ENCODE results near the gene NOPCHAP1.
A peak's percentile ranks its signal among the peaks of the same experiment; 100 is the strongest.

Gene NOPCHAP1

DNA sequence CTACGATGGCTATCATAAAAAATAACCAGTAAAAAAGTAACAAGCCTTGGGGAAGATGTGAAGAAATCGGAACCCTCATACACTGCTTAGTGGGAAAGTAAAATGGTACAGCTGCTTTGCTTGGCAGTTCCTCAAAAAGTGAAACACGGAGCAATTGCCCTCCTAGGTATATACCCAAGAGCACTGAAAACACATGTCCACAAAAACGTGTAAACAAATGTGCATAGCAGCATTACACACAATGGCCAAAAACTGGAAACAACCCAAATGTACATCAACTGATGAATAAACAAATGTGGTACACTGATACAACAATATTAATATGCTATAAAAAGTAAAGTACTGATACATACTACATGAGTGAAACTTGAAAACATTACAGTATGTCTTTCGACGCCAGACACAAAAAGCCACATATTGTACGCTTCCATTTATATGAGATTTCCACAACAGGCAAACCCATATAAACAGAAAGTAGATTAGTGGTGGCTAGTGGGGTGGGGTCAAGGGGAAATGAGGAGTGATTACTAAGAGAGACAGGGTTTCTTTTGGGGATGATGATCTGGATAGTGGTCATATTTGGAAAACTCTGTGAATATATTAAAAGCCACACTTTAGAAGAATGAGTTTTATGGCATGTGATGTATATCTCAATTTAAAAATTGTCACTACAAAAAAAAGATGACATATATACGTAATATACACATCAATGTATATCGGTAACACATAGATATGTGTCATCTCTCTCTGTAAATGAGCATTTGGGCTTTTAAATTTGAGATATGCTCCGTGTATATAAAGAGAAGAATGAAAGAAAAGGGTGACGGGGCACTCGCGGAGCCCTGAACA, 29.0 kb upstream of the NOPCHAP1 start:
- Histone ChIP-seq H3K4me1 (peaks cover 3% of the 10 kb centered on the region; the same call in 1 of the 2 replicates), H3K27me3 (peaks cover 29% of the 10 kb centered on the region), H3K36me3 (no peaks in the 10 kb centered on the region), H3K4me3 (ENCODE audit: low read depth, low read length) (peak overlapping the region; percentile 74), H3K9me3 (no peaks in the 10 kb centered on the region)
- DNase-seq: no peak
- TF ChIP-seq CTCF (IDR thresholded peaks at IDR 0.05; ENCODE audit: low read depth, low read length): no peak

- no peak for DNase-seq
- Histone ChIP-seq H3K27me3 (peaks cover 29% of the 10 kb centered on the region), H3K36me3 (no peaks in the 10 kb centered on the region), H3K4me3 (ENCODE audit: low read depth, low read length) (peak overlapping the region; percentile 74), H3K9me3 (no peaks in the 10 kb centered on the region), H3K4me1 (peaks cover 3% of the 10 kb centered on the region; the same call in 1 of the 2 replicates)
- TF ChIP-seq CTCF (IDR thresholded peaks at IDR 0.05; ENCODE audit: low read depth, low read length): no peak
These were observed 28.5 kb upstream of the NOPCHAP1 start for GRCh38 chr12:104957719-104958000.

GRCh38 chr12:104958001-104958804, 27.9 kb upstream of the NOPCHAP1 start, which contains the start of gene SLC41A2:
Gene SLC41A2, minus strand, starts transcription at chr12:104958290. Its CDS starts 29,763 bp downstream, at chr12:104928527.
- Histone ChIP-seq H3K27me3 (peaks cover 29% of the 10 kb centered on the region), H3K9me3 (no peaks in the 10 kb centered on the region), H3K4me3 (ENCODE audit: low read depth, low read length) (peak within 1 kb of the TSS; percentile 74), H3K36me3 (no peaks in the 10 kb centered on the region), H3K4me1 (peaks cover 3% of the 10 kb centered on the region; the same call in 1 of the 2 replicates)
- peak; percentile 81 for DNase-seq
- TF ChIP-seq CTCF (IDR thresholded peaks at IDR 0.05; ENCODE audit: low read depth, low read length): no peak

GRCh38 chr12:104958805-104959334, 27.2 kb upstream of the NOPCHAP1 start:
- Histone ChIP-seq H3K4me1 (peaks cover 3% of the 10 kb centered on the region; the same call in 1 of the 2 replicates), H3K9me3 (no peaks in the 10 kb centered on the region), H3K27me3 (peaks cover 28% of the 10 kb centered on the region), H3K4me3 (ENCODE audit: low read depth, low read length) (peak overlapping the region; percentile 74), H3K36me3 (no peaks in the 10 kb centered on the region)
- DNase-seq: no peak
- TF ChIP-seq CTCF (IDR thresholded peaks at IDR 0.05; ENCODE audit: low read depth, low read length): no peak

DNA sequence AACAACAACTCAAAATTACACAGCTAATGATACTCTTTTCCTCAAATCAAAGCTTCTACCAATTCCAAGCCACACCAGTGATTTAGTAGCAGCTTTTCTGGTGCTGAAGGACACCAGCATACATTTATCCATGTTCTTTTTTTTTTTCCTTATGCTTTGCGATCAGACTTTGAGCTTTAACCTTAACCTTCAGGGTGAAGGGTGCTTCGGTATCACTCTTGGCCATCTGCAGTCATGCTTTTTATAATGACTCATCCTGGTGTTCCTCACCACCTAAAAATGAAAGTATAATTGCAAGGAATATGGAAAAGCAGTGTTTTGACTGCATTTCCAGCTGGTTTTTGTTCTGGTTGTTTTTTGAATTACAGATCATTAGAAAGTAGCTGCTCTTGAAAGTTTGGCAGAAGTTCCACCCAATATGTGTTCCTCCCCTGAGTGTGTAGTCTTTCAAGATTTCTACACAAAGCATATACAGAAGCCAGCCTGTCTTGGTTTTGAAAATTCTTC, 26.7 kb upstream of the NOPCHAP1 start:
- peaks cover 23% of the 10 kb centered on the region for H3K27me3 ChIP-seq
- no peak for TF ChIP-seq CTCF (IDR thresholded peaks at IDR 0.05; ENCODE audit: low read depth, low read length)
- H3K36me3 ChIP-seq: no peaks in the 10 kb centered on the region
- no peaks in the 10 kb centered on the region for H3K9me3 ChIP-seq
- peaks cover 3% of the 10 kb centered on the region; the same call in 1 of the 2 replicates for H3K4me1 ChIP-seq
- H3K4me3 ChIP-seq (ENCODE audit: low read depth, low read length): no peak overlapping the region
- no peak for DNase-seq

Data from BE2C (cell line).